Uterus (tissue), 2 donors: Measurements from ENCODE around the gene ULK4.
"Not testable (repeated sequence)": the region's sequence is repeated elsewhere in the genome, so short reads cannot be mapped to it uniquely, and the experiment has no call there.

ENCODE experiments used
- CTCF ChIP-seq, 4 experiments: fragments of 200-600 bp in 2 of 4; fragments of 450-650 bp in 2 of 4; sonication (generic) in 2 of 4; IDR thresholded peaks; one replicate each; pipeline ENCODE4 v1.5.1; 2016 to 2019; ENCODE audit warnings: antibody characterized with exemption in 4 of 4, mild to moderate bottlenecking in 2 of 4, moderate library complexity in 1 of 4
- POLR2A ChIP-seq, 2 donors: fragments of 450-650 bp; IDR thresholded peaks; one replicate each; pipeline ENCODE4 v1.6.1; 2016; ENCODE audit warnings: antibody characterized with exemption in 2 of 2, mild to moderate bottlenecking in 1 of 2, moderate library complexity in 1 of 2

GRCh38 chr3:41709213-41709612, 252.7 kb downstream of the ULK4 start:
- not testable (repeated sequence) for TF ChIP-seq CTCF, POLR2A (IDR thresholded peaks at IDR 0.05)
